Gastroesophageal sphincter (tissue), 4 donors: Measurements from ENCODE around the gene DMD. TPM values are rescaled to one million over a fixed set of nuclear protein-coding genes. Genes with fewer than 3 reads are reported as not detected.

ENCODE experiments used
- ATAC-seq: fragments of 150-250 bp; one replicate; pipeline ENCODE4 v1.9.1; 2016; ENCODE audit warnings: mild to moderate bottlenecking, moderate library complexity
- H3K27ac ChIP-seq, 4 donors: fragments of 200-600 bp; sonication (generic) in 3 of 4; 1 replicate in 3 of 4; 2 replicates in 1 of 4; pipeline ENCODE4 v1.5.1; 2016 to 2019
- H3K27me3 ChIP-seq: fragments of 200-600 bp; sonication (generic); one replicate; pipeline ENCODE4 v1.5.1; 2019
- H3K36me3 ChIP-seq, 2 donors: fragments of 200-600 bp; sonication (generic); one replicate each; pipeline ENCODE4 v1.5.1; 2019; ENCODE audit warnings: control low read depth in 1 of 2
- H3K4me1 ChIP-seq, 3 donors: fragments of 200-600 bp; sonication (generic); 1 replicate in 2 of 3; 2 replicates in 1 of 3; pipeline ENCODE4 v1.5.1; 2016 to 2019; ENCODE audit warnings: control low read depth in 2 of 3
- H3K4me3 ChIP-seq, 2 donors: fragments of 200-600 bp; sonication (generic); one replicate each; pipeline ENCODE4 v1.5.1; 2019; ENCODE audit warnings: mild to moderate bottlenecking in 1 of 2, moderate library complexity in 1 of 2
- H3K9me3 ChIP-seq, 3 donors: fragments of 200-600 bp; sonication (generic); one replicate each; pipeline ENCODE4 v1.5.1; 2017 to 2019; ENCODE audit warnings: control low read depth in 2 of 3
- CTCF ChIP-seq, 4 experiments: fragments of 200-600 bp in 2 of 4; fragments of 450-650 bp in 2 of 4; sonication (generic) in 1 of 4; IDR thresholded peaks; one replicate each; pipeline ENCODE4 v1.5.1; 2017 to 2019; ENCODE audit warnings: antibody characterized with exemption in 4 of 4, mild to moderate bottlenecking in 2 of 4, moderate library complexity in 2 of 4
- EP300 ChIP-seq: sonication (generic); formaldehyde crosslinking; IDR thresholded peaks from one replicate; pipeline ENCODE4 v1.6.1; 2017; ENCODE audit warnings: antibody characterized with exemption, mild to moderate bottlenecking
- POLR2A ChIP-seq, 2 donors: fragments of 450-650 bp; IDR thresholded peaks; one replicate each; pipeline ENCODE4 v1.6.1; 2017; ENCODE audit warnings: antibody characterized with exemption in 2 of 2, mild to moderate bottlenecking in 2 of 2, moderate library complexity in 1 of 2
- POLR2AphosphoS5 ChIP-seq: sonication (generic); formaldehyde crosslinking; IDR thresholded peaks from one replicate; pipeline ENCODE4 v1.6.1; 2017; ENCODE audit warnings: antibody characterized with exemption
- WGBS, 2 donors: methylation state at CpG; one replicate each; pipeline ENCODE4 v1.1.5; 2018; ENCODE audit warnings: low coverage in 1 of 2; 5-methylcytosine and 5-hydroxymethylcytosine counted together
- total RNA-seq, 4 donors: library from RNA; depleted of rRNA; stranded (reverse); fragments of >200 nt; gene quantifications; one replicate each; pipeline ENCODE4 v1.1.0, GENCODE V29; 2016

DMD gene
- total RNA-seq, 4 donors from 2014 or later, result 111 to 225 (median 183) TPM

- no peak for ATAC-seq
- Histone ChIP-seq H3K27me3 (no peaks in the 10 kb centered on the region), H3K9me3 (no peaks in the 10 kb centered on the region), H3K36me3 (no peaks in the 10 kb centered on the region), H3K4me3 (no peak overlapping the region), H3K4me1 (no peaks in the 10 kb centered on the region), H3K27ac (no peak overlapping the region)
- no peak for TF ChIP-seq POLR2A (IDR thresholded peaks at IDR 0.05)
- WGBS, 2 donors, result 29 to 42% methylated on average over 2 to 3 of the region's 3 CpGs
Measured at GRCh38 chrX:32871636-32872035, 339.7 kb downstream of the DMD start.

GRCh38 chrX:32868524-32868895 is 342.8 kb downstream of the DMD start:
- no peaks in the 10 kb centered on the region for H3K9me3 ChIP-seq
- no peak overlapping the region for H3K27ac ChIP-seq
- H3K36me3 ChIP-seq, result no peaks in the 10 kb centered on the region
- H3K4me3 ChIP-seq, result no peak overlapping the region
- no peaks in the 10 kb centered on the region for H3K4me1 ChIP-seq
- no peaks in the 10 kb centered on the region for H3K27me3 ChIP-seq
- no peak for ATAC-seq
- TF ChIP-seq EP300 (no peak), POLR2AphosphoS5 (no peak), CTCF (IDR thresholded peaks at IDR 0.05) (no peak), POLR2A (IDR thresholded peaks at IDR 0.05) (no peak)
- no CpG with 5 or more reads among the region's 6 CpGs for WGBS, 2 donors

GRCh38 chrX:32867781-32868523 is 343.4 kb downstream of the DMD start:
- H3K27ac ChIP-seq, result no peak overlapping the region
- no peaks in the 10 kb centered on the region for H3K9me3 ChIP-seq
- H3K4me3 ChIP-seq, result no peak overlapping the region
- H3K27me3 ChIP-seq, result no peaks in the 10 kb centered on the region
- no peak for TF ChIP-seq EP300
- TF ChIP-seq CTCF (IDR thresholded peaks at IDR 0.05), result no peak
- no peak for TF ChIP-seq POLR2A (IDR thresholded peaks at IDR 0.05)
- no peak for TF ChIP-seq POLR2AphosphoS5
- H3K36me3 ChIP-seq, result no peaks in the 10 kb centered on the region
- WGBS, 2 donors, result 68 to 83% methylated on average over 2 to 3 of the region's 17 CpGs
- H3K4me1 ChIP-seq, result no peaks in the 10 kb centered on the region
- ATAC-seq, result no peak

GRCh38 chrX:32852203-32852602 is 359.1 kb downstream of the DMD start:
- WGBS, 2 donors, result no CpG with 5 or more reads among the region's 1 CpG
- no peaks in the 10 kb centered on the region for H3K9me3 ChIP-seq
- H3K36me3 ChIP-seq, result no peaks in the 10 kb centered on the region
- ATAC-seq, result no peak
- no peak overlapping the region for H3K4me3 ChIP-seq
- no peaks in the 10 kb centered on the region for H3K4me1 ChIP-seq
- H3K27me3 ChIP-seq, result no peaks in the 10 kb centered on the region
- H3K27ac ChIP-seq, result no peak overlapping the region
- TF ChIP-seq EP300 (no peak), POLR2A (IDR thresholded peaks at IDR 0.05) (no peak), CTCF (IDR thresholded peaks at IDR 0.05) (no peak), POLR2AphosphoS5 (no peak)

GRCh38 chrX:32851556-32851955 is 359.8 kb downstream of the DMD start:
- Histone ChIP-seq H3K9me3 (no peaks in the 10 kb centered on the region), H3K36me3 (no peaks in the 10 kb centered on the region), H3K4me1 (no peaks in the 10 kb centered on the region), H3K27me3 (no peaks in the 10 kb centered on the region), H3K27ac (no peak overlapping the region), H3K4me3 (no peak overlapping the region)
- ATAC-seq, result peak; percentile 19
- 100% methylated on average over 1 of the region's 5 CpGs; no CpG with 5 or more reads in 1 of the 2 donors for WGBS, 2 donors
- TF ChIP-seq EP300 (no peak), POLR2AphosphoS5 (no peak), POLR2A (IDR thresholded peaks at IDR 0.05) (no peak), CTCF (IDR thresholded peaks at IDR 0.05) (no peak)
